Vagina (tissue), 2 donors: ENCODE results near the gene ARID3A. TPM values are rescaled to one million over a fixed set of nuclear protein-coding genes. Genes with fewer than 3 reads are reported as not detected.

Experiments used
- DNase-seq, 2 donors: peaks; one replicate each; pipeline ENCODE4 v3.0.0-alpha.2; 2017; ENCODE audit errors: extremely low spot score in 2 of 2
- H3K27ac ChIP-seq: fragments of 200-600 bp; sonication (generic); one replicate; pipeline ENCODE4 v1.5.1; 2019
- H3K27me3 ChIP-seq: fragments of 200-600 bp; sonication (generic); one replicate; pipeline ENCODE4 v1.5.1; 2019
- H3K36me3 ChIP-seq, 2 donors: fragments of 200-600 bp; sonication (generic); one replicate each; pipeline ENCODE4 v1.5.1; 2017 to 2019
- H3K4me1 ChIP-seq: fragments of 200-600 bp; sonication (generic); one replicate; pipeline ENCODE4 v1.5.1; 2019
- H3K4me3 ChIP-seq, 2 donors: fragments of 200-600 bp; sonication (generic); 1 replicate in 1 of 2; 2 replicates in 1 of 2; pipeline ENCODE4 v1.5.1; 2016 to 2019
- H3K9me3 ChIP-seq: fragments of 200-600 bp; sonication (generic); one replicate; pipeline ENCODE4 v1.5.1; 2019
- CTCF ChIP-seq, 3 experiments: fragments of 450-650 bp in 2 of 3; fragments of 200-600 bp in 1 of 3; sonication (generic) in 1 of 3; IDR thresholded peaks; one replicate each; pipeline ENCODE4 v1.5.1; 2017 to 2019; ENCODE audit warnings: antibody characterized with exemption in 3 of 3, mild to moderate bottlenecking in 2 of 3, moderate library complexity in 2 of 3
- POLR2A ChIP-seq, 2 donors: fragments of 450-650 bp; IDR thresholded peaks; one replicate each; pipeline ENCODE4 v1.6.1; 2017; ENCODE audit warnings: antibody characterized with exemption in 2 of 2, mild to moderate bottlenecking in 2 of 2, moderate library complexity in 2 of 2
- POLR2AphosphoS5 ChIP-seq, 2 donors: sonication (generic); formaldehyde crosslinking; IDR thresholded peaks; one replicate each; pipeline ENCODE4 v1.9.0; 2017; ENCODE audit warnings: antibody characterized with exemption in 2 of 2, mild to moderate bottlenecking in 2 of 2, low read depth in 1 of 2; ENCODE audit not compliant: insufficient read depth in 1 of 2
- intact Hi-C: fragments of 100-400 bp; cut with DNase I; formaldehyde crosslinking; loops from one replicate; pipeline ENCODE4 v1.15.1; 2023
- total RNA-seq: library from RNA; depleted of rRNA; stranded (reverse); fragments of >200 nt; gene quantifications from one replicate; pipeline ENCODE4 v1.2.3, GENCODE V29; 2016

The ARID3A gene
- total RNA-seq, 1 donor from 2014 or later, result 10.3 TPM

- Histone ChIP-seq H3K27ac (no peak overlapping the region), H3K4me3 (no peak overlapping the region), H3K36me3 (peaks cover 0 to 31% of the 10 kb centered on the region in 2 donors), H3K27me3 (no peaks in the 10 kb centered on the region), H3K9me3 (no peaks in the 10 kb centered on the region), H3K4me1 (peaks cover 66% of the 10 kb centered on the region)
- TF ChIP-seq POLR2AphosphoS5 (IDR thresholded peaks at IDR 0.05; ENCODE audit: insufficient read depth in 1 of 2, low read depth in 1 of 2) (no peak), CTCF (IDR thresholded peaks at IDR 0.05) (no peak), POLR2A (IDR thresholded peaks at IDR 0.05) (no peak)
- intact Hi-C loops, result no loop called here
- DNase-seq, result no peak
Measured at GRCh38 chr19:1014161-1015060, 88.6 kb downstream of the ARID3A start.

- TF ChIP-seq CTCF (IDR thresholded peaks at IDR 0.05), result no peak
- TF ChIP-seq POLR2AphosphoS5 (IDR thresholded peaks at IDR 0.05; ENCODE audit: insufficient read depth in 1 of 2, low read depth in 1 of 2), result no peak
- no peak for TF ChIP-seq POLR2A (IDR thresholded peaks at IDR 0.05)
- intact Hi-C loops, result no loop called here
- Histone ChIP-seq H3K27me3 (no peaks in the 10 kb centered on the region), H3K36me3 (peaks cover 0 to 29% of the 10 kb centered on the region in 2 donors), H3K4me1 (peaks cover 67% of the 10 kb centered on the region), H3K27ac (peak overlapping the region; percentile 76), H3K9me3 (no peaks in the 10 kb centered on the region), H3K4me3 (no peak overlapping the region)
- no peak for DNase-seq
Measured at GRCh38 chr19:1015061-1015781, 89.4 kb downstream of the ARID3A start.

GRCh38 chr19:1015782-1016646 lies 90.2 kb downstream of the ARID3A start:
- TF ChIP-seq POLR2A (IDR thresholded peaks at IDR 0.05), result no peak
- TF ChIP-seq POLR2AphosphoS5 (IDR thresholded peaks at IDR 0.05; ENCODE audit: insufficient read depth in 1 of 2, low read depth in 1 of 2), result no peak
- no peak for TF ChIP-seq CTCF (IDR thresholded peaks at IDR 0.05)
- intact Hi-C loops, result no loop called here
- DNase-seq, result no peak
- Histone ChIP-seq H3K4me3 (no peak overlapping the region), H3K36me3 (peaks cover 0 to 21% of the 10 kb centered on the region in 2 donors), H3K9me3 (no peaks in the 10 kb centered on the region), H3K27me3 (no peaks in the 10 kb centered on the region), H3K27ac (peak overlapping the region; percentile 76), H3K4me1 (peaks cover 62% of the 10 kb centered on the region)

- intact Hi-C loops, result no loop called here
- Histone ChIP-seq H3K4me1 (peaks cover 63% of the 10 kb centered on the region), H3K4me3 (peak overlapping the region in 1 of 2 donors; percentile 21), H3K36me3 (peaks cover 0 to 14% of the 10 kb centered on the region in 2 donors), H3K9me3 (no peaks in the 10 kb centered on the region), H3K27me3 (no peaks in the 10 kb centered on the region), H3K27ac (peak overlapping the region; percentile 76)
- DNase-seq, result no peak
- TF ChIP-seq POLR2AphosphoS5 (IDR thresholded peaks at IDR 0.05; ENCODE audit: insufficient read depth in 1 of 2, low read depth in 1 of 2), result peak in 1 of 2 donors; percentile 67
- no peak for TF ChIP-seq POLR2A (IDR thresholded peaks at IDR 0.05)
- no peak for TF ChIP-seq CTCF (IDR thresholded peaks at IDR 0.05)
Measured at GRCh38 chr19:1016647-1017114, 90.8 kb downstream of the ARID3A start.
